A673 (cell line): ENCODE data around the gene GSE1. TPM values are rescaled to one million over a fixed set of nuclear protein-coding genes. Genes with fewer than 3 reads are reported as not detected.

ENCODE experiments used
- BruUV-seq: library from RNA; stranded (reverse); fragments of 400-500 nt; replicated peaks from 2 replicates; lab custom pipeline; 2021; lab: Mats Ljungman, UMichigan
- CTCF ChIA-PET: fragments of 300-600 bp; sonication (Branson Sonifier 250); formaldehyde crosslinking; loops from one replicate; lab custom pipeline; 2022; ENCODE audit warnings: antibody characterized with exemption; lab: Charles Lee
- POLR2A ChIA-PET: fragments of 300-600 bp; sonication (Branson Sonifier 250); formaldehyde crosslinking; loops from one replicate; lab custom pipeline; 2022; ENCODE audit warnings: antibody characterized with exemption; ENCODE audit not compliant: low non-redundant PET; lab: Charles Lee
- DNase-seq: peaks from one replicate; pipeline ENCODE4 v3.0.0-alpha.2; 2015; ENCODE audit warnings: low spot score
- H3K27ac ChIP-seq: fragments of 200-600 bp; sonication (generic); 2 replicates; pipeline ENCODE4 v1.5.1; 2016; ENCODE audit warnings: mixed run types, low read depth, mild to moderate bottlenecking, mixed read lengths, antibody characterized with exemption, low read length; ENCODE audit not compliant: poor library complexity, severe bottlenecking
- H3K27me3 ChIP-seq: fragments of 200-600 bp; sonication (generic); replicated peaks from 2 replicates; pipeline ENCODE4 v1.6.1; 2017; ENCODE audit warnings: mixed run types, low read depth, mild to moderate bottlenecking, mixed read lengths, antibody characterized with exemption, low read length; ENCODE audit not compliant: insufficient read depth, poor library complexity
- H3K36me3 ChIP-seq: fragments of 200-600 bp; sonication (generic); 2 replicates; pipeline ENCODE4 v1.6.1; 2016; ENCODE audit warnings: mixed run types, mild to moderate bottlenecking, mixed read lengths, antibody characterized with exemption, low read length; ENCODE audit not compliant: insufficient read depth, poor library complexity, severe bottlenecking
- H3K4me1 ChIP-seq: fragments of 200-600 bp; sonication (generic); 2 replicates; pipeline ENCODE4 v1.6.1; 2017; ENCODE audit warnings: mixed run types, mild to moderate bottlenecking, mixed read lengths, antibody characterized with exemption, low read length; ENCODE audit not compliant: insufficient read depth, poor library complexity, severe bottlenecking
- H3K4me3 ChIP-seq: fragments of 200-600 bp; sonication (generic); 2 replicates; pipeline ENCODE4 v1.5.1; 2016; ENCODE audit warnings: low read depth, mixed run types, mild to moderate bottlenecking, mixed read lengths, low read length; ENCODE audit not compliant: poor library complexity, severe bottlenecking
- H3K9me3 ChIP-seq: fragments of 200-600 bp; sonication (generic); 2 replicates; pipeline ENCODE4 v1.6.1; 2016; ENCODE audit warnings: mixed run types, low read depth, mild to moderate bottlenecking, mixed read lengths, antibody characterized with exemption, low read length; ENCODE audit not compliant: poor library complexity, severe bottlenecking
- CTCF ChIP-seq: fragments of 300-800, 200-600 bp; sonication (generic); conservative IDR thresholded peaks from 2 replicates; pipeline ENCODE4 v1.5.1; 2017; ENCODE audit warnings: low read depth, mild to moderate bottlenecking, antibody characterized with exemption, low read length, moderate library complexity, mixed read lengths
- EZH2 ChIP-seq: fragments of 200-600 bp; sonication (generic); IDR thresholded peaks from 2 replicates; pipeline ENCODE4 v1.6.1; 2017; ENCODE audit warnings: borderline replicate concordance, low read depth, mild to moderate bottlenecking, mixed read lengths, antibody characterized with exemption, low read length; ENCODE audit not compliant: poor library complexity, severe bottlenecking
- intact Hi-C: fragments of 100-400 bp; cut with micrococcal nuclease; formaldehyde crosslinking; loops from one replicate; pipeline ENCODE4 v1.10.0; 2022; ENCODE audit not compliant: unreplicated experiment
- total RNA-seq: library from RNA; stranded (reverse); gene quantifications from 2 replicates; pipeline ENCODE4 v1.2.3, GENCODE V29; 2021

GSE1 gene
- total RNA-seq, 1 experiment from 2014 or later = 64.2 TPM

- intact Hi-C loops = no loop called here
- BruUV-seq = no TSS peak
- DNase-seq = no peak
- no peaks in the 10 kb centered on the region for H3K36me3 ChIP-seq
- peak overlapping the region; percentile 72 for H3K27ac ChIP-seq
- no peak overlapping the region for H3K4me3 ChIP-seq
- ChIA-PET CTCF (no interaction called here), POLR2A (no interaction called here)
- H3K4me1 ChIP-seq = peaks cover 91% of the 10 kb centered on the region
- TF ChIP-seq EZH2 = no peak
- no peak for TF ChIP-seq CTCF
- no peaks in the 10 kb centered on the region for H3K9me3 ChIP-seq
- no peaks in the 10 kb centered on the region for H3K27me3 ChIP-seq
Observed at GRCh38 chr16:85577899-85578598, 35.1 kb upstream of the GSE1 start.

GRCh38 chr16:85578599-85578948 lies 34.5 kb upstream of the GSE1 start:
- Histone ChIP-seq H3K9me3 (no peaks in the 10 kb centered on the region), H3K36me3 (no peaks in the 10 kb centered on the region), H3K4me1 (peaks cover 93% of the 10 kb centered on the region), H3K27ac (peak overlapping the region; percentile 72), H3K27me3 (no peaks in the 10 kb centered on the region), H3K4me3 (no peak overlapping the region)
- CTCF ChIA-PET = interaction anchor here (0.6 kb wide), 1 partner anchor 15 kb away, joined by 4 read pairs; no protein-coding TSS in a partner anchor
- POLR2A ChIA-PET = interaction anchor here (0.6 kb wide), 1 partner anchor 176 kb away, joined by 3 read pairs; no protein-coding TSS in a partner anchor
- intact Hi-C loops = no loop called here
- DNase-seq = no peak
- TF ChIP-seq EZH2 (no peak), CTCF (no peak)
- no TSS peak for BruUV-seq

GRCh38 chr16:85579191-85579590 lies 33.9 kb upstream of the GSE1 start:
- H3K4me3 ChIP-seq = no peak overlapping the region
- no peaks in the 10 kb centered on the region for H3K27me3 ChIP-seq
- ChIA-PET POLR2A (interaction anchor here (0.6 kb wide), 1 partner anchor 177 kb away, joined by 3 read pairs; no protein-coding TSS in a partner anchor), CTCF (interaction anchor here (0.6 kb wide), 1 partner anchor 15 kb away, joined by 4 read pairs; no protein-coding TSS in a partner anchor)
- intact Hi-C loops = no loop called here
- DNase-seq = peak; percentile 85
- H3K27ac ChIP-seq = peak overlapping the region; percentile 72
- no TSS peak for BruUV-seq
- H3K36me3 ChIP-seq = no peaks in the 10 kb centered on the region
- peaks cover 93% of the 10 kb centered on the region for H3K4me1 ChIP-seq
- no peak for TF ChIP-seq EZH2
- TF ChIP-seq CTCF = no peak
- no peaks in the 10 kb centered on the region for H3K9me3 ChIP-seq
